GM18873 (cell line): ENCODE data around the gene SLC38A7.
A peak's percentile ranks its signal among the peaks of the same experiment; 100 is the strongest.
"Not testable (repeated sequence)": the region's sequence is repeated elsewhere in the genome, so short reads cannot be mapped to it uniquely, and the experiment has no call there.

Experiments used
- ATAC-seq: cut with Tn5 transposase; IDR thresholded peaks from one replicate; pipeline ENCODE4 v1.9.1; 2021; ENCODE audit warnings: mild to moderate bottlenecking, moderate library complexity, moderate number of reproducible peaks; ENCODE audit not compliant: unreplicated experiment, low FRiP score

SLC38A7 gene

DNA sequence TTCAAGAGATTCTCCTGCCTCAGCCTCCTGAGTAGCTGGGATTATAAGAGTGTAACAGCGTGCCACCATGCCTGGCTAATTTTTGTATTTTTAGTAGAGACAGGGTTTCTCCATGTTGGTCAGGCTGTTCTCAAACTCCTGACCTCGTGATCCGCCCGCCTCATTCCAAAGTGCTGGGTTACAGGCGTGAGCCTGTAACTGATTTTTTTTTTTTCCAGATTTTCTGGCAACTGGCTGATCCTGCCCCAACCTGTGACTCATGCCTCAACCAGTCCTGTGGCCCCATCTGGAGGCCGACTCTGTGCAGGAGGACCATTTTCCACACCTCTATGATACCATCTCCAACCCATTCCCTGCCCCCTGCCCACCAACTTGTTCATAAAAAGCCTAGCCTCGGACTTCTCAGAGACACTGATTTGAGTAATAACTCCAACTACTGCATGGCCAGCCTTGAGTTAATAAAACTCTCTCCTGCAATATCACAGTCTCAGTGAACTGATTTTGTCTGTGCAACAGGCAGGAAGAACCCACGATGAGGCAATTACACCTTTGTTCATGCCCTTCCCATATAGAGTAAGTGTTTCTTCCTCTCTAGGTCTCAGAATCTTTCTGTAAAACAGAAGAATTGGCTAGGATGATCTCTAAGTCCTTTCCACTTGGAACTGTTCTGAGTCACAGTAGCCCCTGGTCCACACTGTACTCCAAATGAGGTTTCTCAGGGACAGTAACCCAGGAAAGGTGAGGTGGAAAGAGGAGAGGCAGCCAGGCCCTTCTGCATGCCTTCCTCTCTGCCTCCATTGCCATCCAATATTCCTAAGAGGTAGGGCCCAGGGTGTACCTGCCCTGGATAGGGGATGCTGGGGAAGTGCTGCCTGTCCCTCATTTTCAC, 46.2 kb downstream of the SLC38A7 start:
- no peak for ATAC-seq

DNA sequence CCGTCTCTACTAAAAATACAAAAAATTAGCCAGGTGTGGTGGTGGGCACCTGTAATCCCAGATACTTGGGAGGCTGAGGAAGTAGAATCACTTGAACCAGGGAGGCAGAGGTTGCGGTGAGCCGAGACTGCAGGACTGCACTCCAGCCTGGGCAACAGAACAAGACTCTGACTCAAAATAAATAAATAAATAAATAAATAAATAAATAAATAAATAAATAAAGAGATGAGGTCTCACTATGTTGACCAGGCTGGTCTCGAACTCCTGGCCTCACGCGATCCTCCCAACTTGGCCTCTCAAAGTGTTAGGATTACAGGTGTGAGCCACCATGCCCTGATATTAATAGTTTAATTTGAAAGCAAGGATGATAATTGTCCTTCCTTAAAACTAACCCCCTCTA, 47.5 kb downstream of the SLC38A7 start:
- not testable (repeated sequence) for ATAC-seq

DNA sequence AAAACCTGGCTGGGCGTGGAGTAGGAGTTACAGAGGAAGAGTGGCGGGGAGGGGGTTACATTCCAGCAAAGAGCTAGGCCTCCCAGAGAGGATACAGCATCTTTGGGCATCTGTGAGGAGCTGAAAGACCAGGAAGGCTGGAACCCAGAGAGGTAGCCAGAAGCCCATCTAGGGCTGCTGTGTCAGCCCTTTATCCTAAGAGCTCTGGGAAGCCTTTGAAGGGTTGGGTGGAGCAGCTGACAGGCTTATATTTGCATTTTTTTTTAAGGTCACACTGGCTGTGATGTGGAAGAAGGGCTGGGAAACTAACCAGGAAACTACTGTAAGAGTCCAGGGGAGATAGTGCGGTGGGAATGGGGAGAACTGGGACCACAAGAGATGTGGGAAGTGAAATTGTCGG, 48.1 kb downstream of the SLC38A7 start:
- ATAC-seq: no peak

DNA sequence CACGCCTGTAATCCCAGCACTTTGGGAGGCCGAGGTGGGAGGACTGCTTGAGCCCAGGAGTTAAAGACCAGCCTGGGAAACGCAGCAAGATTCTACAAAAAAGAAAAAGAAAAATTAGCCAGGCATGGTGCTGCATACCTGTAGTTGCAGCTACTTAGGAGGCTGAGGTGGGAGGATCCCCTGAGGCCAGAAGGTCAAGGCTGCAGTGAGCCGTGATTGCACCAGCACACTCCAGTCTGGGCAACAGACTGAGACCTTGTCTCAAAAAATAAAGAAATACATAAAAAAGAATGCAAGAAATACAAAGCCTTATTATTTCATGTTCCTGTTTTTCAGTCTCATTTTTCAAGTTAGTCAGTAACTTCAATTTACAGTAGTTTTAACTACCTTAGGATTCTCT, 49.1 kb downstream of the SLC38A7 start:
- ATAC-seq: no peak

DNA sequence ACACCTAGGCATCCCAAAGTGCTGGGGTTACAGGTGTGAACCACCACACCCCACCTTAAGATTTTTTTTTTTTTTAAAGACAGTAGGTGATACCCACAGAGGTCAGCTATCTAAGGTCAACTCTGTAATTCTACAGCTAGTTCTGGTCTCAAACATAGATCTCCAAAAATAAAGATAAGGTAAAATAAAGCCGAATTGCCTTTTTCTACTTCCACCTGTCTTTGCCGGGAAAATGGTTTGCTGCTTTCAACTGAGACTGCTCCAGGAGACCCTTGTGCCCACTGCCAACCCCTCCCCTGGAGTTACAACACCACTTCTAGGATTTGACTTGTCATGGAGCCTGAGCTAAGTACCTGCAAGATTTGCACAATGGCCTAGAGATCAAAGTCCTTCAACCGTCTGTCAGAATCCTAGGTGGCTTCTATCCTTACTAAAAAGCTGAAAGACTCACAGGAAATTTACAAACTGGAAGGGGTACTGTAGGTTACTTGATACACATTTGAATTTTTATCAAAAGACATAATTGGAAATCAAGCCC, 50.2 kb downstream of the SLC38A7 start:
- ATAC-seq: no peak

DNA sequence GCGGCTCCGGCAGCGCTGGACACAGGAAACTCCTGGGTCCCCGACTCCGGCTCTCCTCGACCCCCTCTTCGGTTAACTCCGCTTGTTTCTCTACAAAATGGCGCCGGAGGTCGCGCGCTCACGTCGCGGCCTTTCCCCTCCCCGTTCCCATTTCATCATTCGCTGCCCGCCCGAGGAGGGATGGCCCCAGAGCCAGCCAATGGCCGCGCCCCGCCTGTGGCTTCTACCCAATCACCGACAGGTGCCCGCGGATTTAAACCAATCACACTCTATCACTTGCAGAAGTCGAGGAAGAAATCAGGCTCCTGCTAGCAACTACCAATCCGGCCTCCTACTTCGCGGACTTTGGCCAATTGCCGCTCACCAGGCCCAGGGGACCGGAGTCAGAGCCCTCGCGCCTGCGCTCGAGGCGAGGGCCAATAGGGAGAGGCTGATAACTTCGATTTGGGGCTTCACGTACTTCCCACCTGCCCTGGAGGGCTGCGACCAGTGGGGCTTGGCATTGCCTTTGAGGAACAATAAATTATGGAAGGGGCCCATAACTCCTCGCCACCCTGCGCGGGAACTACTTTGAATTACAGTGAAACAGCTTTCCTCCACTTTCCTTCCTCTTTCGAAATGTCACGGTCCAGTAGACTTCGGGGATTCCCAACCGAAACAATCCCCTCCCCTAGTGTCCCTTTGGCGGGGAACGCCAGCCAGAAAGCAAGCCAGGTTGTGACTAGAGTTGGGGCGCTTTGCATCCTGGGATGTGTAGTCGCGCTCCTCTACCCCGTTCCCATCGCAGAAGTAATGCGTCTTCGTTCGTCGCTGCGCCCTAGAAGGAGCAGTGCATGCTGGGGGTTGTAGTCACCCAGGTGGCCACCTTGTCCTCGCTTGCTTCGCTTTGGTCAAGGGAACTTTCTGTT, 54.6 kb downstream of the SLC38A7 start, which contains the start of gene CNOT1:
TSS of gene CNOT1 (minus strand) at position 94 of the 908 bp plus-strand sequence. CDS start 30,489 bp downstream, outside the sequence.
- peak; percentile 92 for ATAC-seq

DNA sequence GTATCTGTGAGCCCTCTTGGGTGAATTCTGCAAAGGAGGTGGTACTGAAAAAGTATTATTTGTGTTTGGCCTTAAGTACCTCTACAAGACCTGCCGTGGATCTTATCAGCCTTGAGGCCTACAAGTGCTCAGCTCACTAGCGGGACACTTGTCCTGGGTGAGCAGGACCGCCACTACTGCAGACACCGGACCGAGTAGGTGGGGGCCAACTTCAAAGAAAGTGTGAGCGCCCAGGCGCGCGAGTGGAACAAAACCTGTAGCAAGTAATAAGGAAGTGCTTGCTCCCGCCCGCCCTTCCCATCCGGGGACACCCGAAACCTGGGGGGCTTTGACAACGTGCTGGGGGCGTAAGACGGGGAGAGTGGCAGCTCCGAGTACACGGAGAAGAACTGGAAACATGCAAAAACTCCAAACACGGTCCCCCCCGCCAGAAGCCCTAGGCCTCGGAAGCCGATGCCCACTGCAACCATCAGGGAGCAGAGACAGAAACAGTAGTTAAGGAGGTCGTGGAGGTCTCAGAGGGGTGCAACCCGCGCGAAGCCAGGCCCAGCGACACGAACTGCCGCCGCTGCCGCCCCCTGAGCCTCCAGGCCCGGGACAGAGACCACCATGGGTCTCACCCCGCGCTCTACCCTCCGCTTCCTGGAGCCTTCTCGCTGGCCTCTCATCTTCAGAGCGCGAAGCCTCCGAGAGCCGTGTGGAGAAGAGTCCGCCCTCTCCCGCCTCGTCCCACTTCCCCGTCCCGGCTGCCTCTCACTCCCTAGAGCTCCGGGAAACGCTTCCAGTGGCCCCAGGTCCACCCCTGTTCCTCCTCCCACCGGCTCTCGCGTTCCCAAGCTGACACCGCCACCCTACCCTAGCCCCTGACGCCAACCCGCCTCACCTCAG, 55.5 kb downstream of the SLC38A7 start:
- peak; percentile 0 for ATAC-seq

DNA sequence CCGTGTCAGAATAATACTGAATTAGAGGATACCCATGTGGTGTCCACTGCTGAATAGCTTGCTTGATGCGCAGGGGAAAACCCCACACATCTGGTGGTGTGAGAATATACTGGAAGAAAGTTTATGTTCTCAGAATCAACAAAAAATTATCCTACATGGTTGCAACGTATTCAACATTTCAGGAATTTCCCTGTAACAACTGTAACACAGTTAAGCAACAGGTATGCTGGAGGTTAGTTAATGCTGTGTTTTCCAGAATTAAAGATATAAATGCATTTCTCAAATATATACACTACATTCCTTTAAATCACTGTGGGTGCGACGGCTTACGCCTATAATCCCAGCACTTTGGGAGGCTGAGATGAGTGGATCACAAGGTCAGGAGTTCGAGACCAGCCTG, 60.4 kb downstream of the SLC38A7 start:
- no peak for ATAC-seq

DNA sequence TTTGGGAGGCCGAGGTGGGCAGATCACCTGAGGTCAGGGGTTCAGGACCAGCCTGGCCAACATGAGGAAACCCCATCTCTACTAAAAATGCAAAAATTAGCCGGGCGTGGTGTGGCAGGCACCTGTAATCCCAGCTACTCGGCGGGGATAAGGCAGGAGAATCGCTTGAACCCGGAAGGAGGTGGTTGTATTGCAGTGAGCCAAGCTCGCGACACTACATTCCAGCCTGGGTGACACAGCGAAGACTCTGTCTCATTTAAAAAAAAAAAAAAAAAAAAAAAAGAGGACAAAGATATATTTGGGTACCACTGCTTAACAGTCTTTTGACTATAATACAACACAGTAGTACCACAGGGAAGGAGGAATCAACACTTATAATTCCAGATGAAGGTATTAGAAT, 64.2 kb downstream of the SLC38A7 start:
- no peak for ATAC-seq

DNA sequence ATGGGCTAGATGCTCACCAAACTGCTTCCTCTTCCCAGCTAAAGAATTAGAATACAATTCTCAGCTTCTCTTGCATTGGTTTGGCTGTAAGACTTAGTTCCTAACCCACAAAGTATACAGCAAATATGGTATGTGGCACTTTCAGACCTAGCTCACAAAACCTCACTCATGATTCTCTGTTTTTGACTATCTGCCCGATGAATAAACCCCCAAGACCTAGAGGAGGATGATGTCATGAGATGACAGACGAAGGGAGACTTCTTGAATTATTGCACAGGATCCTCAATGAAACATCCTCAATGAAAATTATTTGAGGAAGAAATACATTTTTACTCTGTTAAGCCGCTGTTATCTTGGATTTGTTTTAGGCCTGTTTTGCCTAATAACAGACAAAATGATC, 69.3 kb downstream of the SLC38A7 start:
- no peak for ATAC-seq
